Smooth muscle cell (in vitro differentiated cells): ENCODE results near the gene SHISA4. TPM values are rescaled to one million over a fixed set of nuclear protein-coding genes. Genes with fewer than 3 reads are reported as not detected.

Experiments used
- DNase-seq: peaks from one replicate; lab custom pipeline; 2025; ENCODE audit not compliant: unreplicated experiment; lab: John Stamatoyannopoulos, UW
- H2AFZ ChIP-seq: fragments of 200-600 bp; sonication (generic); 2 replicates; pipeline ENCODE4 v1.6.0; 2016; ENCODE audit warnings: antibody characterized with exemption, low read depth, mild to moderate bottlenecking
- H3F3A ChIP-seq: fragments of 200-600 bp; sonication (generic); 2 replicates; pipeline ENCODE4 v1.6.0; 2017; ENCODE audit warnings: antibody characterized with exemption, low read depth
- H3K27ac ChIP-seq: fragments of 200-600 bp; sonication (generic); 2 replicates; pipeline ENCODE4 v1.5.1; 2016; ENCODE audit warnings: low read depth, mild to moderate bottlenecking
- H3K27me3 ChIP-seq: fragments of 200-600 bp; sonication (generic); 2 replicates; pipeline ENCODE4 v1.6.1; 2016; ENCODE audit warnings: low read depth, mild to moderate bottlenecking
- H3K36me3 ChIP-seq: fragments of 200-600 bp; sonication (generic); 2 replicates; pipeline ENCODE4 v1.5.1; 2016; ENCODE audit warnings: low read depth
- H3K4me1 ChIP-seq: fragments of 200-600 bp; sonication (generic); 2 replicates; pipeline ENCODE4 v1.5.1; 2016; ENCODE audit warnings: low read depth
- H3K4me2 ChIP-seq: fragments of 200-600 bp; sonication (generic); 2 replicates; pipeline ENCODE4 v1.6.0; 2016; ENCODE audit warnings: mild to moderate bottlenecking
- H3K4me3 ChIP-seq: fragments of 200-600 bp; sonication (generic); 2 replicates; pipeline ENCODE4 v1.5.1; 2016; ENCODE audit warnings: mild to moderate bottlenecking
- H3K79me2 ChIP-seq: fragments of 200-600 bp; sonication (generic); 2 replicates; pipeline ENCODE4 v1.6.0; 2016; ENCODE audit warnings: low read depth, mild to moderate bottlenecking
- H3K9ac ChIP-seq: fragments of 200-600 bp; sonication (generic); 2 replicates; pipeline ENCODE4 v1.6.0; 2016; ENCODE audit warnings: low read depth
- H3K9me3 ChIP-seq: fragments of 200-600 bp; sonication (generic); replicated peaks from 2 replicates; pipeline ENCODE4 v1.5.1; 2016; ENCODE audit warnings: low read depth
- H4K20me1 ChIP-seq: fragments of 200-600 bp; sonication (generic); 2 replicates; pipeline ENCODE4 v1.6.0; 2016; ENCODE audit warnings: low read depth
- CTCF ChIP-seq: fragments of 200-600 bp; sonication (generic); IDR thresholded peaks from 2 replicates; pipeline ENCODE4 v1.5.1; 2017; ENCODE audit warnings: borderline replicate concordance, mild to moderate bottlenecking, antibody characterized with exemption; ENCODE audit not compliant: insufficient read depth, poor library complexity, severe bottlenecking
- WGBS: methylation state at CpG from one replicate; pipeline ENCODE4 v1.1.7; 2016; ENCODE audit warnings: low lambda C conversion rate; 5-methylcytosine and 5-hydroxymethylcytosine counted together
- polyA plus RNA-seq: library from polyadenylated mRNA; unstranded; fragments of >200 nt; fragmentation: Nextera tagmentation; extraction: Ambion mirVana; gene quantifications from 2 replicates; pipeline ENCODE4 v1.2.1, GENCODE V29; 2016
- total RNA-seq: library from RNA; depleted of rRNA; stranded (reverse); fragments of >200 nt; gene quantifications from 2 replicates; pipeline ENCODE4 v1.2.3, GENCODE V29; 2014

SHISA4 gene
- total and polyA plus RNA-seq, 2 experiments from 2014 or later: 30.1 to 73.5 TPM

- H3K9me3 ChIP-seq: no peaks in the 10 kb centered on the region
- H3F3A ChIP-seq: peaks cover 16% of the 10 kb centered on the region
- no peaks in the 10 kb centered on the region for H3K36me3 ChIP-seq
- H3K4me1 ChIP-seq: no peaks in the 10 kb centered on the region
- peak overlapping the region; percentile 78 for H3K27ac ChIP-seq
- no peaks in the 10 kb centered on the region for H3K27me3 ChIP-seq
- DNase-seq: no peak
- WGBS: 86% methylated on average over 5 of the region's 5 CpGs
- H2AFZ ChIP-seq: no peak overlapping the region
- H3K4me2 ChIP-seq: peak overlapping the region; percentile 67
- H3K9ac ChIP-seq: no peak overlapping the region
- no peaks in the 10 kb centered on the region for H3K79me2 ChIP-seq
- TF ChIP-seq CTCF: no peak
- no peaks in the 10 kb centered on the region for H4K20me1 ChIP-seq
- no peak overlapping the region for H3K4me3 ChIP-seq
Measured at GRCh38 chr1:201918343-201918742, 29.6 kb downstream of the SHISA4 start.

- H3K9me3 ChIP-seq: no peaks in the 10 kb centered on the region
- H3K36me3 ChIP-seq: no peaks in the 10 kb centered on the region
- no peak for DNase-seq
- H2AFZ ChIP-seq: no peak overlapping the region
- no peaks in the 10 kb centered on the region for H3K27me3 ChIP-seq
- H3K27ac ChIP-seq: no peak overlapping the region
- no peak overlapping the region for H3K4me3 ChIP-seq
- no peak for TF ChIP-seq CTCF
- H3K79me2 ChIP-seq: peaks cover 2% of the 10 kb centered on the region
- H3K4me1 ChIP-seq: no peaks in the 10 kb centered on the region
- H3K9ac ChIP-seq: no peak overlapping the region
- peaks cover 16% of the 10 kb centered on the region for H3F3A ChIP-seq
- no peaks in the 10 kb centered on the region for H4K20me1 ChIP-seq
- H3K4me2 ChIP-seq: no peak overlapping the region
- 94% methylated on average over 3 of the region's 3 CpGs for WGBS
Measured at GRCh38 chr1:201921952-201922558, 33.4 kb downstream of the SHISA4 start.

- H3K27ac ChIP-seq: no peak overlapping the region
- no peaks in the 10 kb centered on the region for H3K9me3 ChIP-seq
- peaks cover 3% of the 10 kb centered on the region for H3F3A ChIP-seq
- 75% methylated on average over 2 of the region's 2 CpGs for WGBS
- H3K4me3 ChIP-seq: no peak overlapping the region
- no peaks in the 10 kb centered on the region for H4K20me1 ChIP-seq
- no peak overlapping the region for H3K4me2 ChIP-seq
- no peak overlapping the region for H2AFZ ChIP-seq
- H3K9ac ChIP-seq: no peak overlapping the region
- DNase-seq: no peak
- no peaks in the 10 kb centered on the region for H3K4me1 ChIP-seq
- H3K36me3 ChIP-seq: no peaks in the 10 kb centered on the region
- H3K79me2 ChIP-seq: peaks cover 2% of the 10 kb centered on the region
- no peaks in the 10 kb centered on the region for H3K27me3 ChIP-seq
- TF ChIP-seq CTCF: no peak
Measured at GRCh38 chr1:201925301-201925567, 36.5 kb downstream of the SHISA4 start.

- H3K27me3 ChIP-seq: no peaks in the 10 kb centered on the region
- H3K9me3 ChIP-seq: no peaks in the 10 kb centered on the region
- no peaks in the 10 kb centered on the region for H3K36me3 ChIP-seq
- H3K27ac ChIP-seq: peak overlapping the region; percentile 44
- no peak for DNase-seq
- no peak overlapping the region for H3K4me3 ChIP-seq
- no peaks in the 10 kb centered on the region for H3F3A ChIP-seq
- H3K79me2 ChIP-seq: peaks cover 2% of the 10 kb centered on the region
- H2AFZ ChIP-seq: peak overlapping the region; percentile 43
- TF ChIP-seq CTCF: no peak
- no peaks in the 10 kb centered on the region for H4K20me1 ChIP-seq
- H3K4me1 ChIP-seq: no peaks in the 10 kb centered on the region
- H3K4me2 ChIP-seq: no peak overlapping the region
- no peak overlapping the region for H3K9ac ChIP-seq
- 46% methylated on average over 5 of the region's 5 CpGs for WGBS
Measured at GRCh38 chr1:201925981-201926645, 37.4 kb downstream of the SHISA4 start.
